GM23338 (cell line): ENCODE results near the gene STYK1. TPM values are rescaled to one million over a fixed set of nuclear protein-coding genes. Genes with fewer than 3 reads are reported as not detected.

Source experiments
- ATAC-seq: fragments of 200-7000 bp; cut with Tn5 transposase; 3 replicates; pipeline ENCODE4 v1.9.1; 2020
- DNase-seq: peaks from one replicate; pipeline ENCODE4 v3.0.0-alpha.2; 2015; ENCODE audit warnings: low spot score
- H2AFZ ChIP-seq: fragments of 200-600 bp; sonication (generic); 2 replicates; pipeline ENCODE4 v1.8.0; 2016; ENCODE audit warnings: antibody characterized with exemption, mild to moderate bottlenecking, moderate library complexity
- H3F3A ChIP-seq: fragments of 200-600 bp; sonication (generic); replicated peaks from 2 replicates; pipeline ENCODE4 v1.8.0; 2017; ENCODE audit warnings: antibody characterized with exemption, mixed run types, low read depth
- H3K27ac ChIP-seq: fragments of 200-600 bp; sonication (generic); 2 replicates; pipeline ENCODE4 v1.6.1; 2016; ENCODE audit warnings: low read depth
- H3K27me3 ChIP-seq: fragments of 200-600 bp; sonication (generic); 2 replicates; pipeline ENCODE4 v1.8.0; 2016; ENCODE audit warnings: mild to moderate bottlenecking, mixed run types, moderate library complexity; ENCODE audit not compliant: insufficient read depth
- H3K36me3 ChIP-seq: fragments of 200-600 bp; sonication (generic); 2 replicates; pipeline ENCODE4 v1.8.0; 2016; ENCODE audit warnings: mild to moderate bottlenecking; ENCODE audit not compliant: insufficient read depth
- H3K4me1 ChIP-seq: fragments of 200-600 bp; sonication (generic); 2 replicates; pipeline ENCODE4 v1.8.0; 2016; ENCODE audit warnings: mild to moderate bottlenecking, moderate library complexity; ENCODE audit not compliant: insufficient read depth
- H3K4me2 ChIP-seq: fragments of 200-600 bp; sonication (generic); 2 replicates; pipeline ENCODE4 v1.7.1; 2017; ENCODE audit warnings: mixed run types
- H3K4me3 ChIP-seq: fragments of 200-600 bp; sonication (generic); 2 replicates; pipeline ENCODE4 v1.6.1; 2016; ENCODE audit warnings: mixed run types
- H3K79me2 ChIP-seq: fragments of 200-600 bp; sonication (generic); replicated peaks from 2 replicates; pipeline ENCODE4 v1.8.0; 2017; ENCODE audit warnings: mild to moderate bottlenecking; ENCODE audit not compliant: insufficient read depth
- H3K9me2 ChIP-seq: fragments of 200-600 bp; sonication (generic); 2 replicates; pipeline ENCODE4 v1.8.0; 2017; ENCODE audit not compliant: insufficient read depth
- H4K20me1 ChIP-seq: fragments of 200-600 bp; sonication (generic); replicated peaks from 2 replicates; pipeline ENCODE4 v1.8.0; 2017; ENCODE audit warnings: mild to moderate bottlenecking; ENCODE audit not compliant: insufficient read depth
- H3K27ac Mint-ChIP-seq: 2 replicates; pipeline ENCODE4 v1.8.0; 2020; ENCODE audit warnings: inconsistent platforms, mild to moderate bottlenecking, moderate library complexity, mixed read lengths
- H3K27me3 Mint-ChIP-seq: 3 replicates; pipeline ENCODE4 v1.8.0; 2022; ENCODE audit warnings: low read depth, mild to moderate bottlenecking, moderate library complexity, mixed read lengths, inconsistent platforms; ENCODE audit not compliant: insufficient read depth, poor library complexity
- H3K36me3 Mint-ChIP-seq: 3 replicates; pipeline ENCODE4 v1.8.0; 2021; ENCODE audit warnings: low read depth, mild to moderate bottlenecking, inconsistent platforms, moderate library complexity, mixed read lengths
- H3K4me1 Mint-ChIP-seq: 3 replicates; pipeline ENCODE4 v1.8.0; 2020; ENCODE audit warnings: mild to moderate bottlenecking, inconsistent platforms, mixed read lengths
- H3K4me3 Mint-ChIP-seq: 3 replicates; pipeline ENCODE4 v1.8.0; 2021; ENCODE audit warnings: moderate library complexity, mild to moderate bottlenecking, inconsistent platforms, mixed read lengths
- H3K9me3 Mint-ChIP-seq: 3 replicates; pipeline ENCODE4 v1.8.0; 2020; ENCODE audit warnings: moderate library complexity, mild to moderate bottlenecking, inconsistent platforms, mixed read lengths
- CREB1 ChIP-seq: fragments of 250-450 bp; sonication (Bioruptor Pico); IDR thresholded peaks from 2 replicates; pipeline ENCODE4 v1.5.0; 2020; ENCODE audit warnings: low read depth, mild to moderate bottlenecking, moderate library complexity
- CTCF ChIP-seq, 2 experiments: fragments of 200-600 bp in 1 of 2; sonication (generic) in 1 of 2; conservative IDR thresholded peaks; 2 replicates each; pipeline versions ENCODE4 v1.5.1 to v1.6.1; 2016 to 2017; ENCODE audit warnings: antibody characterized with exemption in 2 of 2, low read depth in 2 of 2, mild to moderate bottlenecking in 2 of 2, moderate library complexity in 1 of 2
- EZH2 ChIP-seq: fragments of 200-600 bp; sonication (generic); IDR thresholded peaks from one replicate; pipeline ENCODE4 v1.8.0; 2017; ENCODE audit warnings: antibody characterized with exemption, mild to moderate bottlenecking, low read depth; ENCODE audit not compliant: unreplicated experiment
- EZH2phosphoT487 ChIP-seq: fragments of 200-600 bp; sonication (generic); IDR thresholded peaks from one replicate; pipeline ENCODE4 v1.8.1; 2018; ENCODE audit warnings: antibody characterized with exemption; ENCODE audit not compliant: unreplicated experiment
- JUNB ChIP-seq: IDR thresholded peaks from one replicate; pipeline ENCODE4 v1.6.1; 2016; ENCODE audit warnings: antibody characterized with exemption; ENCODE audit not compliant: unreplicated experiment
- NANOG ChIP-seq: IDR thresholded peaks from 2 replicates; pipeline ENCODE4 v1.6.1; 2016; ENCODE audit warnings: antibody characterized with exemption, borderline replicate concordance
- POLR2AphosphoS5 ChIP-seq: IDR thresholded peaks from 2 replicates; pipeline ENCODE4 v1.6.1; 2016; ENCODE audit warnings: antibody characterized with exemption, low read depth
- ZNF114 ChIP-seq: fragments of 250-450 bp; sonication (Bioruptor Pico); IDR thresholded peaks from 2 replicates; pipeline ENCODE4 v1.5.0; 2020; ENCODE audit warnings: mild to moderate bottlenecking, moderate library complexity
- ZNF331 ChIP-seq: fragments of 250-450 bp; sonication (Bioruptor Pico); IDR thresholded peaks from 2 replicates; pipeline ENCODE4 v1.5.0; 2020; ENCODE audit warnings: low read depth, mild to moderate bottlenecking, moderate library complexity
- polyA plus RNA-seq: library from polyadenylated mRNA; unstranded; fragments of >200 nt; fragmentation: Nextera tagmentation; extraction: Ambion mirVana; gene quantifications from 2 replicates; pipeline ENCODE4 v1.2.1, GENCODE V29; 2016
- total RNA-seq: library from RNA; depleted of rRNA; stranded (reverse); fragments of >200 nt; shearing (Covaris generic); gene quantifications from 2 replicates; pipeline ENCODE4 v1.2.3, GENCODE V29; 2014
- TF ChIP-seq, protein P1 (sequence below): IDR thresholded peaks from 2 replicates; pipeline ENCODE4 v1.6.1; 2016; ENCODE audit warnings: antibody characterized with exemption
- TF ChIP-seq, protein P2 (sequence below): IDR thresholded peaks from one replicate; pipeline ENCODE4 v1.6.1; 2018; ENCODE audit warnings: antibody characterized with exemption; ENCODE audit not compliant: unreplicated experiment

Gene STYK1
- total and polyA plus RNA-seq, 2 experiments from 2014 or later = 1.2 to 1.8 TPM

DNA sequence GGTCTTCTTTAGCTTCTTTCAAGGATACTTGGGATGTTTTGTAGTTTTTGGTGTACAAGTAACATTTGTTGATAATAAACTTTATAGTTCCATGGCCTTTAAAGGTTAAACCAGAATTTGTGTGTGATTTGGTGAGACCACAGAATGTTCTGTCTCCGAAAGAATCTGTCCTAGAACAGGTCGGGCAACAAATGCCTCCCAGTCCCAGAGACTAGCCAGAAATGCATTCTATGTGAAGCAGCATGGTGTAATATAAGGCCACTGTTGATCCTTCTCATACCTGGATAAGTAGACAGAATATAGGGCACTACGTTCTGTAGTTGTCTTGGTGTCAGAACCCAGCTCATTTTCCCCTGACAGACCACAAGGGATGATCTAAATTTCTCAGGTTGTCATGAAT is 10.0 kb downstream of the STYK1 start (continued):
- TF ChIP-seq CTCF (conservative IDR thresholded peaks at IDR 0.05; ENCODE audit: low read depth in 2 of 2) = no peak

DNA sequence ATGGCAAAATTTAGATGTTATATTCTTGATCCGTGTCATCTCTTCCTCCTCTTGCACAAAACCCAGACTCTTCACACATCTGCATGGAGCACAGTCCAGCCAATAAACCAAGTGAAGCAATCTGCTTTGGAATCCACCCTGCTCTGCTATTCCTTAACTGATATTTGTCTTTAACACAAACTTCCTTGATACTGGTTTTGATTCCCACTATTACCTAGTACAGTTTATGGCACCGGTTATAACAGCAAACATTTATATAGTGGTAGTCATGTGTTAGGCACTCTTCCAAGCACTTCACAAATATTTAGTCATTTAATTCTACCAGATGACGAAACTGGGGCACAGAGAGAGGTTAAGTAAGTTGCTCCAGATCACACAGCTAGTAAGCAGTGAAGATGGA is 12.5 kb downstream of the STYK1 start:
- Histone ChIP-seq H3F3A (no peaks in the 10 kb centered on the region), H4K20me1 (no peaks in the 10 kb centered on the region), H3K9me2 (no peaks in the 10 kb centered on the region), H3K27ac (no peak overlapping the region), H3K36me3 (peaks cover 15% of the 10 kb centered on the region), H3K4me1 (no peaks in the 10 kb centered on the region), H3K4me2 (no peak overlapping the region), H3K79me2 (no peaks in the 10 kb centered on the region), H3K27me3 (no peaks in the 10 kb centered on the region), H3K4me3 (no peak overlapping the region), H2AFZ (no peak overlapping the region)
- TF ChIP-seq EZH2phosphoT487 = no peak
- TF ChIP-seq, protein P1, sequence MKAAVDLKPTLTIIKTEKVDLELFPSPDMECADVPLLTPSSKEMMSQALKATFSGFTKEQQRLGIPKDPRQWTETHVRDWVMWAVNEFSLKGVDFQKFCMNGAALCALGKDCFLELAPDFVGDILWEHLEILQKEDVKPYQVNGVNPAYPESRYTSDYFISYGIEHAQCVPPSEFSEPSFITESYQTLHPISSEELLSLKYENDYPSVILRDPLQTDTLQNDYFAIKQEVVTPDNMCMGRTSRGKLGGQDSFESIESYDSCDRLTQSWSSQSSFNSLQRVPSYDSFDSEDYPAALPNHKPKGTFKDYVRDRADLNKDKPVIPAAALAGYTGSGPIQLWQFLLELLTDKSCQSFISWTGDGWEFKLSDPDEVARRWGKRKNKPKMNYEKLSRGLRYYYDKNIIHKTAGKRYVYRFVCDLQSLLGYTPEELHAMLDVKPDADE = no peak
- DNase-seq (no peak), ATAC-seq (no peak)
- peaks cover 12% of the 10 kb centered on the region; the same call in 2 of the 3 replicates for H3K36me3 Mint-ChIP-seq
- H3K4me1 Mint-ChIP-seq = no peaks in the 10 kb centered on the region
- no peak overlapping the region for H3K4me3 Mint-ChIP-seq
- H3K27me3 Mint-ChIP-seq = no peaks in the 10 kb centered on the region
- H3K9me3 Mint-ChIP-seq = peaks cover 22% of the 10 kb centered on the region
- no peak overlapping the region for H3K27ac Mint-ChIP-seq

DNA sequence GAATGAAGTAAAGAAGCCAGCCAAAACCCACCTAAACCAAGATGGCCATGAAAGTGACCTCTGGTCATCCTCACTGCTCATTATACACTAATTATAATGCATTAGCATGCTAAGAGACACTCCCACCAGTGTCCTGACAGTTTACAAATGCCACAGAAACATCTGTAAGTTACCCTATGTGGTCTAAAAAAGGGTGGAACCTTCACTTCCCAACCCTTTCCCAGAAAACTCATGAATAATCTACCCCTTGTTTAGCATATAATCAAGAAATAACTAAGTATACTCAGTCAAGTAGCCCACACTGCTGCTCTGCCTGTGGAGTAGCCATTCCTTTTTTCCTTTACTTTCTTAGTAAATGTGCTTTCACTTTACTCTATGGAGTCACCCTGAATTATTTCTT is 19.8 kb downstream of the STYK1 start:
- no peak for ATAC-seq
- Histone ChIP-seq H3F3A (no peaks in the 10 kb centered on the region), H3K9me2 (no peaks in the 10 kb centered on the region), H3K27me3 (no peaks in the 10 kb centered on the region), H3K4me3 (no peak overlapping the region), H4K20me1 (no peaks in the 10 kb centered on the region), H3K27ac (no peak overlapping the region), H3K79me2 (no peaks in the 10 kb centered on the region), H3K4me2 (no peak overlapping the region), H2AFZ (no peak overlapping the region), H3K36me3 (peaks cover 21% of the 10 kb centered on the region), H3K4me1 (no peaks in the 10 kb centered on the region)
- no peak for DNase-seq
- Mint-ChIP-seq H3K27ac (no peak overlapping the region), H3K27me3 (peaks cover 2% of the 10 kb centered on the region), H3K4me1 (no peaks in the 10 kb centered on the region), H3K9me3 (peaks cover 44% of the 10 kb centered on the region), H3K4me3 (no peak overlapping the region), H3K36me3 (peaks cover 22% of the 10 kb centered on the region; the same call in 2 of the 3 replicates)
- TF ChIP-seq, protein P1 = no peak
- TF ChIP-seq ZNF114 (CRISPR knock-in tag) = no peak
- TF ChIP-seq CREB1 (CRISPR knock-in tag) = no peak
- TF ChIP-seq NANOG = no peak
- TF ChIP-seq EZH2 = no peak
- TF ChIP-seq JUNB = no peak
- TF ChIP-seq EZH2phosphoT487 = no peak
- TF ChIP-seq ZNF331 (CRISPR knock-in tag) = no peak
- TF ChIP-seq CTCF (conservative IDR thresholded peaks at IDR 0.05; ENCODE audit: low read depth in 2 of 2) = no peak
- TF ChIP-seq, protein P2, sequence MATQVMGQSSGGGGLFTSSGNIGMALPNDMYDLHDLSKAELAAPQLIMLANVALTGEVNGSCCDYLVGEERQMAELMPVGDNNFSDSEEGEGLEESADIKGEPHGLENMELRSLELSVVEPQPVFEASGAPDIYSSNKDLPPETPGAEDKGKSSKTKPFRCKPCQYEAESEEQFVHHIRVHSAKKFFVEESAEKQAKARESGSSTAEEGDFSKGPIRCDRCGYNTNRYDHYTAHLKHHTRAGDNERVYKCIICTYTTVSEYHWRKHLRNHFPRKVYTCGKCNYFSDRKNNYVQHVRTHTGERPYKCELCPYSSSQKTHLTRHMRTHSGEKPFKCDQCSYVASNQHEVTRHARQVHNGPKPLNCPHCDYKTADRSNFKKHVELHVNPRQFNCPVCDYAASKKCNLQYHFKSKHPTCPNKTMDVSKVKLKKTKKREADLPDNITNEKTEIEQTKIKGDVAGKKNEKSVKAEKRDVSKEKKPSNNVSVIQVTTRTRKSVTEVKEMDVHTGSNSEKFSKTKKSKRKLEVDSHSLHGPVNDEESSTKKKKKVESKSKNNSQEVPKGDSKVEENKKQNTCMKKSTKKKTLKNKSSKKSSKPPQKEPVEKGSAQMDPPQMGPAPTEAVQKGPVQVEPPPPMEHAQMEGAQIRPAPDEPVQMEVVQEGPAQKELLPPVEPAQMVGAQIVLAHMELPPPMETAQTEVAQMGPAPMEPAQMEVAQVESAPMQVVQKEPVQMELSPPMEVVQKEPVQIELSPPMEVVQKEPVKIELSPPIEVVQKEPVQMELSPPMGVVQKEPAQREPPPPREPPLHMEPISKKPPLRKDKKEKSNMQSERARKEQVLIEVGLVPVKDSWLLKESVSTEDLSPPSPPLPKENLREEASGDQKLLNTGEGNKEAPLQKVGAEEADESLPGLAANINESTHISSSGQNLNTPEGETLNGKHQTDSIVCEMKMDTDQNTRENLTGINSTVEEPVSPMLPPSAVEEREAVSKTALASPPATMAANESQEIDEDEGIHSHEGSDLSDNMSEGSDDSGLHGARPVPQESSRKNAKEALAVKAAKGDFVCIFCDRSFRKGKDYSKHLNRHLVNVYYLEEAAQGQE = no peak
- no peak for TF ChIP-seq POLR2AphosphoS5
